ENCODE results near the gene RRAGD. TPM values are rescaled to one million over a fixed set of nuclear protein-coding genes. Genes with fewer than 3 reads are reported as not detected.
"Not testable (repeated sequence)": the region's sequence is repeated elsewhere in the genome, so short reads cannot be mapped to it uniquely, and the experiment has no call there.

The RRAGD gene
- polyA plus RNA-seq, 1 donor = 60.9 TPM

DNA sequence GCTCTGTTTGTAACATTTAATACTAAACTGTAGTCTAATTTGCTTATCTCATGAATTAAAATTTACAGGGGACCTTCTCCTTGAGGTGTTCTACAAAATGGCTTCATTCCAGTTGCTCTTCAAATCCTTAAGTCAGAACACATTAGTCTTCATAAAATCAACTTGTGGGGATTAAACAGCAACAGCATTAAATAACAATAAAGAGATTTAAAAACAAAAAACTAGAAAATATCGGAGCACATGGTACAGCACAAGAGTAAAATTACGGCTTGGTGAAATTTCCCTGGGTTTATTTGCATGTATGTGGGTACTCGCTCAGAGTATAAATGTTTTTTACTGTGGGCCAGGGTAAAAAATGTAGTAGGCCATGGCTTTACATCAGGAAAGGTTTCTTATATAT is 12.0 kb downstream of the RRAGD start:
- Histone ChIP-seq H3K27ac (ENCODE audit: low read length) (no peak overlapping the region), H3K4me1 (ENCODE audit: control insufficient read depth, insufficient read depth, low read length) (no peaks in the 10 kb centered on the region), H3K27me3 (ENCODE audit: control insufficient read depth, insufficient read depth, low read length) (no peaks in the 10 kb centered on the region), H3K36me3 (ENCODE audit: control insufficient read depth, insufficient read depth, low read length) (no peaks in the 10 kb centered on the region), H3K4me3 (ENCODE audit: low read length) (no peak overlapping the region), H3K9me3 (ENCODE audit: control insufficient read depth, low read depth, low read length) (no peaks in the 10 kb centered on the region)
- no peak for DNase-seq
- 95% methylated on average over 3 of the region's 3 CpGs for WGBS (ENCODE audit: insufficient coverage, low lambda C conversion rate)

DNA sequence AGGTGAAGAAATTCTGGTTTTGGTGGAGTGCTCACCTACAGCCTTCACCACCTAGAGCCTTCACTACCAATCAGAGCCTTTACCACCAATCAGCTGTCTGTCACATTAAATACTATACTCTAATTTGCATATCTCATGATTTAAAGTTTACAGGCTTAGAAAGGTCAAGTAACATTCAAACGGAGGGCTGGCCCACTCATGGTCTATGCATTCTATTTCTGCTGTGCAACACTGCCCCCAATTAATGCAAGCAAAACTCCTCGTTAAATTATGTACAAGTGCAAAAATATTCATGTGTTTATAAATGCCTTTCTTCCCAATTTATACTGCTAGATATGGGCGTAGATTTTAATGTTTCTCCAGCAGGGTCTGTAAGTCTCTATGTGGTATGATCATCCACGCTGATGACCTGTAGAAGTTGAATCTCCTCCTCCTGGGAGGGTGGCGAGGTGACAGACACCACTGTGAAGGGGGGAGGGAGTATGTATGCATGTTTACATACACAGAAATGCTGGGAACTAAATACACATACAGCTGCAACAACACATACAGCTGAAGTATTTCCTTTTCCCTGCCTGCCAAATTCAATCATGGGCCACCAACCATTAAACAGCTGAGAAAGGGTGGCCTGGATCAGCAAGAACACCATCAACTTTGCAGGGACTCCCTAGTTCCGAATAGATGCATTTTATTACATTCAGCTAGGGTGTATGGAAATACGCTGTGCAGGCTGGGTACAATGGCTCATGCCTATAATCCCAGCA is 13.1 kb downstream of the RRAGD start:
- 100% methylated on average over 2 of the region's 7 CpGs for WGBS (ENCODE audit: insufficient coverage, low lambda C conversion rate)
- Histone ChIP-seq H3K4me1 (ENCODE audit: control insufficient read depth, insufficient read depth, low read length) (no peaks in the 10 kb centered on the region), H3K27me3 (ENCODE audit: control insufficient read depth, insufficient read depth, low read length) (no peaks in the 10 kb centered on the region)

DNA sequence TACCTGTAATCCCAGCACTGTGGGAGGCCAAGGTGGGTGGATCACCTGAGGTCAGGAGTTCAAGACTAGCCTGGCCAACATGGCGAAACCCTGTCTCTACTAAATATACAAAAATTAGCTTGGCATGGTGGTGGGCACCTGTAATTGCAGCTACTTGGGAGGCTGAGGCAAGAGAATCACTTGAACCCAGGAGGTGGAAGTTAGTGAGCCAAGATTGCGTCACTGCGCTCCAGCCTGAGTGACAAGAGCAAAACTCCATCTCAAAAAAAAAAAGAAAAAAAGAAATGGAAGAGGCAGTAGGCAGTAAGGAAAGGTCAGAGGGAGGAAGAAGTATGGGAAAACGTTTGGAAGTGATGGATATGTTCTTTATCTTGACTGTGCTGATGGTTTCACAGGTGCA is 14.2 kb downstream of the RRAGD start:
- not testable (repeated sequence) for DNase-seq; H3K4me3 ChIP-seq (ENCODE audit: low read length); H3K27me3 ChIP-seq (ENCODE audit: control insufficient read depth, insufficient read depth, low read length); H3K9me3 ChIP-seq (ENCODE audit: control insufficient read depth, low read depth, low read length); H3K27ac ChIP-seq (ENCODE audit: low read length); H3K36me3 ChIP-seq (ENCODE audit: control insufficient read depth, insufficient read depth, low read length); H3K4me1 ChIP-seq (ENCODE audit: control insufficient read depth, insufficient read depth, low read length)
- WGBS (ENCODE audit: insufficient coverage, low lambda C conversion rate) = 86% methylated on average over 3 of the region's 4 CpGs

More for the DNA sequence above, 13.1 kb downstream of the RRAGD start:
- H3K9me3 ChIP-seq (ENCODE audit: control insufficient read depth, low read depth, low read length) = no peaks in the 10 kb centered on the region
- DNase-seq = no peak
- H3K27ac ChIP-seq (ENCODE audit: low read length) = no peak overlapping the region
- no peak overlapping the region for H3K4me3 ChIP-seq (ENCODE audit: low read length)
- no peaks in the 10 kb centered on the region for H3K36me3 ChIP-seq (ENCODE audit: control insufficient read depth, insufficient read depth, low read length)

DNA sequence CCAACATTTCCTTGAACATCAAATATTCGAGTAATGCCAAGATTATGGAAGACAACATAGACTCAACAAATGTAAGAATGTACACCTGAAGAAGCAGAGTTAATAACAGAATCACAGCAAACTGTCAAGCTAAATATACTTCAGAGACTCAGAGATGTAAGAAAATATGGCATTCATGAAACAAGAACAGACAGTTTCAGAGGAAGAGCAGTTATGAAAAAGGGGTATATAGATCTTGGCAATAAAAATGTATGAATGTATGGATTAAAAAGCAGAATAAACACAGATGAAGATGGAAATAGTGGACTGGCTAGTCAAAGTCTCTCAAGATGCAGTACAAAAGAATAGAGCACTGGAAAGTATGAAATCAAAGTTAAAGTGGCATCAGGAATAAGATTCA is 18.4 kb downstream of the RRAGD start:
- Histone ChIP-seq H3K27me3 (ENCODE audit: control insufficient read depth, insufficient read depth, low read length) (no peaks in the 10 kb centered on the region), H3K27ac (ENCODE audit: low read length) (no peak overlapping the region), H3K36me3 (ENCODE audit: control insufficient read depth, insufficient read depth, low read length) (no peaks in the 10 kb centered on the region), H3K9me3 (ENCODE audit: control insufficient read depth, low read depth, low read length) (no peaks in the 10 kb centered on the region), H3K4me1 (ENCODE audit: control insufficient read depth, insufficient read depth, low read length) (no peaks in the 10 kb centered on the region), H3K4me3 (ENCODE audit: low read length) (no peak overlapping the region)
- no peak for DNase-seq
- 100% methylated on average over 1 of the region's 1 CpG for WGBS (ENCODE audit: insufficient coverage, low lambda C conversion rate)

DNA sequence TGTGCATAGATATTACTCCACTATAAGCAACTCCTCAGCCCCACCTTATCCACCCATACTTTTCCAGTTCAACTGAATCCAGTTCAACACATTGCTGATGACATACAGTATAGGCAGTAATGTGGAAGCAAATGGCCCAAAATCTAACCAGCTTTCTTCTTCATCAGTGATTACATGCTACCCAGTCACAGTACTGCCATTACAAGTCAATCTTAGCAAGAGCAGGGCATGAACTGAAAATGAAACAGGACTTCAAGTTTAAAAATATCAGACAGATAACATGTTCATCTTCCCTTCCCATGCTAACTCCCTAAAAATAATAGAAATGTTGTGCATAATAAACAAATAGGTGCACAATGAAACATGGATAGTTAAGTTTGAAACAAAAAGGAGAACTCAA is 19.2 kb downstream of the RRAGD start:
- Histone ChIP-seq H3K4me3 (ENCODE audit: low read length) (no peak overlapping the region), H3K27me3 (ENCODE audit: control insufficient read depth, insufficient read depth, low read length) (no peaks in the 10 kb centered on the region), H3K27ac (ENCODE audit: low read length) (no peak overlapping the region), H3K9me3 (ENCODE audit: control insufficient read depth, low read depth, low read length) (no peaks in the 10 kb centered on the region), H3K4me1 (ENCODE audit: control insufficient read depth, insufficient read depth, low read length) (no peaks in the 10 kb centered on the region), H3K36me3 (ENCODE audit: control insufficient read depth, insufficient read depth, low read length) (no peaks in the 10 kb centered on the region)
- DNase-seq = no peak

DNA sequence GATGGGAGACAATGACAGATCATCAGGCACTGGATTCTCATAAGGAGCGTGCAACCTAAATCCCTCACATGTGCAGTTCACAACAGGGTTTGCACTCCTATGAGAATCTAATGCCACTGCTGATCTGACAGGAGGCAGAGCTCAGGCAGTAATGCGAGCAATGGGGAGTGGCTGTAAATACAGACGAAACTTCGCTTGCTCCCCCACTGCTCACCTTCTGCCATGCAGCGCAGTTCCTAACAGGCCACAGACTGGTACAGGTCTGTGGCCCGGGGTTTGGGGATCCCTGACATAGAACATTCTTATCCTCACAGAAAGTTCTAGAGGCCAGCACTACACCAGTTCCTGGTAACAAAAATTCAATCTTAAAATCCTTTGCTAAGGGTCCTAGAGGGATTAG is 23.2 kb downstream of the RRAGD start:
- Histone ChIP-seq H3K4me1 (ENCODE audit: control insufficient read depth, insufficient read depth, low read length) (no peaks in the 10 kb centered on the region), H3K4me3 (ENCODE audit: low read length) (no peak overlapping the region), H3K27me3 (ENCODE audit: control insufficient read depth, insufficient read depth, low read length) (no peaks in the 10 kb centered on the region), H3K27ac (ENCODE audit: low read length) (no peak overlapping the region), H3K9me3 (ENCODE audit: control insufficient read depth, low read depth, low read length) (no peaks in the 10 kb centered on the region), H3K36me3 (ENCODE audit: control insufficient read depth, insufficient read depth, low read length) (peaks cover 8% of the 10 kb centered on the region)
- no CpG with 5 or more reads among the region's 6 CpGs for WGBS (ENCODE audit: insufficient coverage, low lambda C conversion rate)
- no peak for DNase-seq

DNA sequence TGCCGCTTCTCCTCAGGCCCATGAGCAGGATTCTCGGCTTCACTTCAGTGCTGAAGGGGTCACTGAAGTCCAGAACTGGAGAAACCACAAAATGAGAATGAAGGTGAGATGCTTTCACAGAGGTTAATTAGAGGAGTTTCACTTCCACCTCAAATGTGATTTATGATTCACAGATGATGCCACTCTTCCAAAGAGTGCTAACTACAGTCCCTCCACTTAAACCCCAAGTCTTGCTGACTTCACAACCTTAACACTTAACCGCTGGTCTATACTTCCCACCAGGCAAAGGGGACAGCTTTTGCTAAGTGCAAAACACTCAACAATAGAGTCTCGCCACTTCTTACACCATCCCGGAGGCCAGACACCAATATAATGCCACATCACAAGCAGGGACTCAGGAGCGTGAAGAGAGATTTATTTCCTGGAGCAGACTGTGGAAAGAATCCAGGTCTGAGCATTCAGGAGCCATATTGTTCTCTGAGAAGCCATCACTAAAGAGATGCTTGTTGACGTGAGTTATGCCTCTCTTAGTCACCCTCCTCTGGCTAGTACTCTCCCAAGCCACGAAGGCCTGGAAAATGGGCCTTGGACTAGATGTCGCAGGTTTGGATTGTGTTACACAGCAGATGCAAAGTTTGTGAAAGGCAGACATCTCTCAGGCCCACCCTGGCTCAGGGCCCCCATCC is 24.4 kb downstream of the RRAGD start:
- no peak for DNase-seq
- H3K36me3 ChIP-seq (ENCODE audit: control insufficient read depth, insufficient read depth, low read length) = peaks cover 8% of the 10 kb centered on the region
- no peak overlapping the region for H3K4me3 ChIP-seq (ENCODE audit: low read length)
- no peaks in the 10 kb centered on the region for H3K27me3 ChIP-seq (ENCODE audit: control insufficient read depth, insufficient read depth, low read length)
- no peaks in the 10 kb centered on the region for H3K4me1 ChIP-seq (ENCODE audit: control insufficient read depth, insufficient read depth, low read length)
- WGBS (ENCODE audit: insufficient coverage, low lambda C conversion rate) = no CpG with 5 or more reads among the region's 9 CpGs
- no peaks in the 10 kb centered on the region for H3K9me3 ChIP-seq (ENCODE audit: control insufficient read depth, low read depth, low read length)
- H3K27ac ChIP-seq (ENCODE audit: low read length) = no peak overlapping the region

DNA sequence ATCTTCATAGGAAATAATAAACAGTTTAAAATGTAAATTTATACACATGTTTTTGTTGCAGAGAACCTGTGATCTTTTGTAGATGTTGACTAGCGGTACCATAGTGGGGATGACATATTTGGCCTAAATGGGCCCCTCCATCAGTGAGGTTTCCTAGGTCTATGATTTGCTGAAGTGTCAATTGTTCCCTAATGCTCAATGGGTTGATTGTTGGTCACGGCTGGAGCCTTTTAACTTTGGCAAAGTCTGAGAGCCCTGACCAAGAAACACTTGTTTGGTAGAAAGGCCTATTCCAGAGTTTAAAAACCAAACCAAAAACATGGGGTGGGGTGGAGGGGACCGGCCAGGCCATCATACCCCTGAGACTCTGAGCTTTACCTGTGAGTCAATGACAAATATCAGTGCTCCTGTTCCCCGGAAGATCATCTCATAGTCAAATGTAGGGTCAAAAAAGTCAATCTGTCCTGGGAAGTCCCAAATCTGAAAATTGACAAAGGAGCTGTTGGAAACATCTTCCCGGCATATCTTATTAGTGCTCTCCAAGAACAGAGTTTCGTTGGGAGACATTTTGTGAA is 25.1 kb downstream of the RRAGD start:
- Histone ChIP-seq H3K36me3 (ENCODE audit: control insufficient read depth, insufficient read depth, low read length) (peaks cover 8% of the 10 kb centered on the region), H3K4me3 (ENCODE audit: low read length) (no peak overlapping the region), H3K27ac (ENCODE audit: low read length) (no peak overlapping the region), H3K9me3 (ENCODE audit: control insufficient read depth, low read depth, low read length) (no peaks in the 10 kb centered on the region), H3K4me1 (ENCODE audit: control insufficient read depth, insufficient read depth, low read length) (no peaks in the 10 kb centered on the region), H3K27me3 (ENCODE audit: control insufficient read depth, insufficient read depth, low read length) (no peaks in the 10 kb centered on the region)
- no peak for DNase-seq
- no CpG with 5 or more reads among the region's 6 CpGs for WGBS (ENCODE audit: insufficient coverage, low lambda C conversion rate)

DNA sequence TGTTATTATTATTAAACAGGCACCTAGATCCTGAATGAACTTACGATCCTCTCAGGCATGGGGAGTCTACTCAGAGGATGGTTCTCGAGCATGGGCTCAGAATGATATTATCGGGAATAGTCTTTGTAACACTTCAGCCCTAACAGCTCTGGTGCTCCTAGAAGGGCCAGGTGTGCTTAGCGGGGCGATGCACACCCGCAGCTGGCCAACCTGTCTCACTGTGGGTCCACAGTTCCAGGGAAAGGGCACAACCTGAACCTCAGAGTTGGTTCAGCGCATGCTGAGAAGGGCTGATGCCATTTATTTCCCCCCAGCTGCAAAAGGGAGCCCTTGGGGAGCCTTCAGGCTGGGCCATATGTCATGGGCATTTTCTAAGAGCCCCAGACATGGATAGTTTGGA is 26.2 kb downstream of the RRAGD start:
- DNase-seq = no peak
- H3K36me3 ChIP-seq (ENCODE audit: control insufficient read depth, insufficient read depth, low read length) = peaks cover 8% of the 10 kb centered on the region
- H3K4me1 ChIP-seq (ENCODE audit: control insufficient read depth, insufficient read depth, low read length) = no peaks in the 10 kb centered on the region
- H3K27me3 ChIP-seq (ENCODE audit: control insufficient read depth, insufficient read depth, low read length) = no peaks in the 10 kb centered on the region
- no CpG with 5 or more reads among the region's 7 CpGs for WGBS (ENCODE audit: insufficient coverage, low lambda C conversion rate)
- no peaks in the 10 kb centered on the region for H3K9me3 ChIP-seq (ENCODE audit: control insufficient read depth, low read depth, low read length)
- H3K4me3 ChIP-seq (ENCODE audit: low read length) = no peak overlapping the region
- H3K27ac ChIP-seq (ENCODE audit: low read length) = no peak overlapping the region

DNA sequence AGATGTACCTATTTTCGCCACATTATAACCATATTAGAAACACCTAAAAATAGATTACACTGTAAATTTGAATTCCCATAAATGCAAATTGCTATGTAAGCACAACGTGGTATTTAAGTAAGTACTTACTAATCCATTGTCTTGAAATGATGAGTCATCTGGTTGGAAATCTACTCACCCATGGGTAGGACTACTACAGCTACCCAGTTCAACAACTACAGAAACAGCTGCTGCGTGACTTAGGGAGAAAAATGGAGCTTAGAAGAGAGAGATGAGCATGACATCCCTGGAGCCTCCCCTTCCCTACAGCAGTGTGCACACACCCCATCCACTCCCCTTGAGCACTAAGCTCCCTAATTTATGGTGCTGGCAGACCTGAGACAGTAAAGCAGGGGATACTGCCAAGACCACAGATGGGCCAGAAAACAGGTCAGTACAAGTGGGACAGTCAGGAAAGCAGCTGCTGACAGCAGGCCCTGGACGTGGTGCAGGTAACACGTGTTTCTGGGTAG is 26.9 kb downstream of the RRAGD start:
- 91% methylated on average over 1 of the region's 5 CpGs for WGBS (ENCODE audit: insufficient coverage, low lambda C conversion rate)

More for the DNA sequence above, 26.9 kb downstream of the RRAGD start:
- no peaks in the 10 kb centered on the region for H3K9me3 ChIP-seq (ENCODE audit: control insufficient read depth, low read depth, low read length)
- no peaks in the 10 kb centered on the region for H3K27me3 ChIP-seq (ENCODE audit: control insufficient read depth, insufficient read depth, low read length)
- H3K36me3 ChIP-seq (ENCODE audit: control insufficient read depth, insufficient read depth, low read length) = peaks cover 8% of the 10 kb centered on the region
- H3K4me1 ChIP-seq (ENCODE audit: control insufficient read depth, insufficient read depth, low read length) = no peaks in the 10 kb centered on the region
- no peak overlapping the region for H3K27ac ChIP-seq (ENCODE audit: low read length)
- no peak for DNase-seq
- H3K4me3 ChIP-seq (ENCODE audit: low read length) = no peak overlapping the region
